ENCODE data around the gene NCKIPSD. TPM values are rescaled to one million over a fixed set of nuclear protein-coding genes. Genes with fewer than 3 reads are reported as not detected.

NCKIPSD gene
- total RNA-seq, 3 donors from 2014 or later (not counting 1 experiment from before 2014, with no cell fraction given): 12.2 to 14.1 (median 12.8) TPM

GRCh38 chr3:48711727-48712126 is 26.0 kb upstream of the NCKIPSD start:
- no peaks in the 10 kb centered on the region for H3K9me3 ChIP-seq (ENCODE audit: control insufficient read depth, insufficient read depth, low read length)
- peaks cover 22% of the 10 kb centered on the region for H3K36me3 ChIP-seq (ENCODE audit: control insufficient read depth, insufficient read depth, low read length)
- Mint-ChIP-seq H3K36me3 (no peaks in the 10 kb centered on the region), H3K27me3 (ENCODE audit: low read depth in 2 of 2) (no peaks in the 10 kb centered on the region), H3K4me1 (peaks cover 64 to 65% of the 10 kb centered on the region in 2 donors), H3K4me3 (no peak overlapping the region), H3K27ac (peak overlapping the region; percentile 46 to 64), H3K9me3 (no peaks in the 10 kb centered on the region)
- peaks cover 51% of the 10 kb centered on the region for H3K4me1 ChIP-seq (ENCODE audit: control insufficient read depth, insufficient read depth, low read length)
- ATAC-seq (no peak), DNase-seq (no peak)
- intact Hi-C loops (cut with micrococcal nuclease): no loop called here
- no peak for TF ChIP-seq CTCF (IDR thresholded peaks at IDR 0.05)
- 80% methylated on average over 1 of the region's 2 CpGs for WGBS (ENCODE audit: insufficient coverage)
- no peak overlapping the region for H3K4me3 ChIP-seq (ENCODE audit: low read length)
- no peak overlapping the region for H3K27ac ChIP-seq (ENCODE audit: low read length)
- H3K27me3 ChIP-seq (ENCODE audit: control insufficient read depth, insufficient read depth, low read length): no peaks in the 10 kb centered on the region

- DNase-seq (no peak), ATAC-seq (no peak)
- H3K36me3 ChIP-seq (ENCODE audit: control insufficient read depth, insufficient read depth, low read length): peaks cover 21% of the 10 kb centered on the region
- no peaks in the 10 kb centered on the region for H3K36me3 Mint-ChIP-seq
- H3K27me3 ChIP-seq (ENCODE audit: control insufficient read depth, insufficient read depth, low read length): no peaks in the 10 kb centered on the region
- no peak for TF ChIP-seq CTCF (IDR thresholded peaks at IDR 0.05)
- H3K4me1 ChIP-seq (ENCODE audit: control insufficient read depth, insufficient read depth, low read length): peaks cover 38% of the 10 kb centered on the region
- 85% methylated on average over 7 of the region's 7 CpGs for WGBS (ENCODE audit: insufficient coverage)
- no peak overlapping the region for H3K4me3 Mint-ChIP-seq
- no peaks in the 10 kb centered on the region for H3K9me3 ChIP-seq (ENCODE audit: control insufficient read depth, insufficient read depth, low read length)
- peak overlapping the region; percentile 45 to 71 for H3K27ac Mint-ChIP-seq
- no peaks in the 10 kb centered on the region for H3K9me3 Mint-ChIP-seq
- intact Hi-C loops (cut with micrococcal nuclease): no loop called here
- peaks cover 47 to 54% of the 10 kb centered on the region in 2 donors for H3K4me1 Mint-ChIP-seq
- no peak overlapping the region for H3K4me3 ChIP-seq (ENCODE audit: low read length)
- H3K27me3 Mint-ChIP-seq (ENCODE audit: low read depth in 2 of 2): no peaks in the 10 kb centered on the region
- H3K27ac ChIP-seq (ENCODE audit: low read length): no peak overlapping the region
These were observed 23.3 kb upstream of the NCKIPSD start for GRCh38 chr3:48709051-48709461.

GRCh38 chr3:48708481-48708889 is 22.8 kb upstream of the NCKIPSD start:
- H3K27ac ChIP-seq (ENCODE audit: low read length): no peak overlapping the region
- no peaks in the 10 kb centered on the region for H3K9me3 ChIP-seq (ENCODE audit: control insufficient read depth, insufficient read depth, low read length)
- no peak overlapping the region for H3K4me3 ChIP-seq (ENCODE audit: low read length)
- intact Hi-C loops (cut with micrococcal nuclease): no loop called here
- no peak overlapping the region for H3K4me3 Mint-ChIP-seq
- no peaks in the 10 kb centered on the region for H3K27me3 ChIP-seq (ENCODE audit: control insufficient read depth, insufficient read depth, low read length)
- H3K27ac Mint-ChIP-seq: peak overlapping the region; percentile 45 to 71
- no peak for TF ChIP-seq CTCF (IDR thresholded peaks at IDR 0.05)
- no peaks in the 10 kb centered on the region for H3K9me3 Mint-ChIP-seq
- H3K4me1 ChIP-seq (ENCODE audit: control insufficient read depth, insufficient read depth, low read length): peaks cover 32% of the 10 kb centered on the region
- peaks cover 47 to 57% of the 10 kb centered on the region in 2 donors for H3K4me1 Mint-ChIP-seq
- H3K27me3 Mint-ChIP-seq (ENCODE audit: low read depth in 2 of 2): no peaks in the 10 kb centered on the region
- WGBS (ENCODE audit: insufficient coverage): 61% methylated on average over 2 of the region's 2 CpGs
- ATAC-seq: no peak
- no peaks in the 10 kb centered on the region for H3K36me3 Mint-ChIP-seq
- DNase-seq: no peak
- peaks cover 18% of the 10 kb centered on the region for H3K36me3 ChIP-seq (ENCODE audit: control insufficient read depth, insufficient read depth, low read length)

- no peak for DNase-seq
- Histone ChIP-seq H3K27me3 (ENCODE audit: control insufficient read depth, insufficient read depth, low read length) (no peaks in the 10 kb centered on the region), H3K4me1 (ENCODE audit: control insufficient read depth, insufficient read depth, low read length) (peaks cover 21% of the 10 kb centered on the region), H3K9me3 (ENCODE audit: control insufficient read depth, insufficient read depth, low read length) (no peaks in the 10 kb centered on the region), H3K27ac (ENCODE audit: low read length) (no peak overlapping the region), H3K36me3 (ENCODE audit: control insufficient read depth, insufficient read depth, low read length) (peaks cover 18% of the 10 kb centered on the region), H3K4me3 (ENCODE audit: low read length) (no peak overlapping the region)
- no peaks in the 10 kb centered on the region for H3K27me3 Mint-ChIP-seq (ENCODE audit: low read depth in 2 of 2)
- TF ChIP-seq CTCF (IDR thresholded peaks at IDR 0.05): no peak
- H3K27ac Mint-ChIP-seq: peak overlapping the region; percentile 69 to 78
- intact Hi-C loops (cut with micrococcal nuclease): no loop called here
- WGBS (ENCODE audit: insufficient coverage): 49% methylated on average over 5 of the region's 5 CpGs
- ATAC-seq: peak; percentile 88 to 96 (median 95)
- H3K36me3 Mint-ChIP-seq: peaks cover 7% of the 10 kb centered on the region
- H3K4me1 Mint-ChIP-seq: peaks cover 52 to 62% of the 10 kb centered on the region in 2 donors
- no peaks in the 10 kb centered on the region for H3K9me3 Mint-ChIP-seq
- H3K4me3 Mint-ChIP-seq: peak overlapping the region; percentile 21
These were observed 21.4 kb upstream of the NCKIPSD start for GRCh38 chr3:48707157-48707556.
